IMR-90 (cell line): Measurements from ENCODE around the gene ARHGDIA.

ENCODE experiments used
- CTCF ChIP-seq: conservative IDR thresholded peaks from 2 replicates; pipeline ENCODE4 v1.5.1; 2012; ENCODE audit warnings: mild to moderate bottlenecking, low read depth, low read length, improper control_type of control experiment
- NFE2L2 ChIP-seq: fragments of 150-350 bp; IDR thresholded peaks from 2 replicates; pipeline ENCODE4 v1.6.1; 2016; ENCODE audit warnings: low read depth, mild to moderate bottlenecking, low read length
- POLR2A ChIP-seq: IDR thresholded peaks from 2 replicates; pipeline ENCODE4 v1.6.1; 2012; ENCODE audit warnings: mild to moderate bottlenecking, low read depth, low read length
- RAD21 ChIP-seq: IDR thresholded peaks from 2 replicates; pipeline ENCODE4 v1.6.1; 2012; ENCODE audit warnings: low read length, improper control_type of control experiment
- SMC3 ChIP-seq: fragments of 150-350 bp; IDR thresholded peaks from 2 replicates; pipeline ENCODE4 v1.6.1; 2016; ENCODE audit warnings: low read depth, mild to moderate bottlenecking, antibody characterized with exemption, low read length, moderate library complexity
- USF2 ChIP-seq: fragments of 150-350 bp; IDR thresholded peaks from 2 replicates; pipeline ENCODE4 v1.6.1; 2017; ENCODE audit warnings: mild to moderate bottlenecking, antibody characterized with exemption, low read length, low read depth

GRCh38 chr17:81824595-81824994 lies 46.5 kb downstream of the ARHGDIA start:
- TF ChIP-seq POLR2A (no peak), NFE2L2 (no peak), CTCF (no peak), SMC3 (no peak), USF2 (no peak), RAD21 (no peak)
